Measurements from ENCODE around the gene CLDN19.
"Not testable (repeated sequence)": the region's sequence is repeated elsewhere in the genome, so short reads cannot be mapped to it uniquely, and the experiment has no call there.

The CLDN19 gene

GRCh38 chr1:42740851-42741580 lies 980 bp upstream of the CLDN19 start:
- no peak for DNase-seq (ENCODE audit: low read depth in 2 of 2, low spot score in 1 of 2)

GRCh38 chr1:42738678-42739226 lies 1.3 kb downstream of the CLDN19 start:
- no peak for DNase-seq (ENCODE audit: low read depth in 2 of 2, low spot score in 1 of 2)

- no peak for DNase-seq (ENCODE audit: low read depth in 2 of 2, low spot score in 1 of 2)
These were observed 1.9 kb downstream of the CLDN19 start for GRCh38 chr1:42737986-42738677.

- DNase-seq (ENCODE audit: low read depth in 2 of 2, low spot score in 1 of 2): no peak
These were observed 2.8 kb downstream of the CLDN19 start for GRCh38 chr1:42737257-42737656.

- DNase-seq (ENCODE audit: low read depth in 2 of 2, low spot score in 1 of 2): no peak
These were observed 3.4 kb downstream of the CLDN19 start for GRCh38 chr1:42736571-42737200.

GRCh38 chr1:42736152-42736551 lies 3.9 kb downstream of the CLDN19 start:
- no peak for DNase-seq (ENCODE audit: low read depth in 2 of 2, low spot score in 1 of 2)

- no peak for DNase-seq (ENCODE audit: low read depth in 2 of 2, low spot score in 1 of 2)
These were observed 4.4 kb downstream of the CLDN19 start for GRCh38 chr1:42735477-42736105.

- DNase-seq (ENCODE audit: low read depth in 2 of 2, low spot score in 1 of 2): no peak
These were observed 5.0 kb downstream of the CLDN19 start for GRCh38 chr1:42735056-42735455.

- no peak for DNase-seq (ENCODE audit: low read depth in 2 of 2, low spot score in 1 of 2)
These were observed 5.6 kb downstream of the CLDN19 start for GRCh38 chr1:42734201-42735035.

- DNase-seq (ENCODE audit: low read depth in 2 of 2, low spot score in 1 of 2): no peak
These were observed 6.4 kb downstream of the CLDN19 start for GRCh38 chr1:42733415-42734200.

GRCh38 chr1:42732126-42732680 lies 7.8 kb downstream of the CLDN19 start:
- no peak for DNase-seq (ENCODE audit: low read depth in 2 of 2, low spot score in 1 of 2)

- no peak for DNase-seq (ENCODE audit: low read depth in 2 of 2, low spot score in 1 of 2)
These were observed 8.5 kb downstream of the CLDN19 start for GRCh38 chr1:42731585-42731984.

GRCh38 chr1:42730988-42731387 lies 9.0 kb downstream of the CLDN19 start:
- DNase-seq (ENCODE audit: low read depth in 2 of 2, low spot score in 1 of 2): no peak

- DNase-seq (ENCODE audit: low read depth in 2 of 2, low spot score in 1 of 2): no peak
These were observed 10.0 kb downstream of the CLDN19 start for GRCh38 chr1:42730002-42730401.

GRCh38 chr1:42725820-42726219 lies 14.2 kb downstream of the CLDN19 start:
- not testable (repeated sequence) for DNase-seq (ENCODE audit: low read depth in 2 of 2, low spot score in 1 of 2)

GRCh38 chr1:42723511-42723910 lies 16.5 kb downstream of the CLDN19 start:
- DNase-seq (ENCODE audit: low read depth in 2 of 2, low spot score in 1 of 2): no peak

- not testable (repeated sequence) for DNase-seq (ENCODE audit: low read depth in 2 of 2, low spot score in 1 of 2)
These were observed 17.6 kb downstream of the CLDN19 start for GRCh38 chr1:42722403-42722802.

- DNase-seq (ENCODE audit: low read depth in 2 of 2, low spot score in 1 of 2): no peak
These were observed 18.1 kb downstream of the CLDN19 start for GRCh38 chr1:42721926-42722325.

GRCh38 chr1:42720868-42721267 lies 19.2 kb downstream of the CLDN19 start:
- DNase-seq (ENCODE audit: low read depth in 2 of 2, low spot score in 1 of 2): no peak
